Measurements from ENCODE around the gene HOXC5.
"Not testable (repeated sequence)": the region's sequence is repeated elsewhere in the genome, so short reads cannot be mapped to it uniquely, and the experiment has no call there.

The HOXC5 gene

GRCh38 chr12:54075974-54076373, 43.1 kb downstream of the HOXC5 start:
- no peak for DNase-seq

GRCh38 chr12:54077843-54078242, 45.0 kb downstream of the HOXC5 start:
- DNase-seq: not testable (repeated sequence)

DNA sequence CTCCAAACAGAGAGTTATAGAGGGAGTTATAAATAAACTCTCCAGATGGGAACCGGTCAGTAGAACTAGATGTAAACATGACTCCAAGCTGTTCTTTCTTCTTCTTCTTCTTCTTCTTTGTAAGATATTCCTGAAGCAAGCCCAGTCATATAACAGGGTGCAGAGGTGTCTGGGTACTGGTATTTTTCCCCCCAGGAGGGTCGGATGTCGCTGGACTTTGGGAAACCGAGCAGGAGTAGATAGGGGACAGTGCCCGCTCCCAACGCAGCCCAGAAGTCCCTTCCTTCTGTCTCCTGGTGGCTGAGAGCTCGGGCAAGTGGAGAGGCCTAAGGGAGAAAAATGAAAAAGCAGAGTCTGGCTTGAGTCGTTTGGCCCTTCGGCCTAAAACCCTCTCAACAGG, 46.3 kb downstream of the HOXC5 start:
- not testable (repeated sequence) for DNase-seq

GRCh38 chr12:54080008-54080924, 47.4 kb downstream of the HOXC5 start:
- not testable (repeated sequence) for DNase-seq

GRCh38 chr12:54081053-54081514, 48.2 kb downstream of the HOXC5 start:
- not testable (repeated sequence) for DNase-seq

GRCh38 chr12:54081581-54082396, 48.9 kb downstream of the HOXC5 start:
- DNase-seq: not testable (repeated sequence)

DNA sequence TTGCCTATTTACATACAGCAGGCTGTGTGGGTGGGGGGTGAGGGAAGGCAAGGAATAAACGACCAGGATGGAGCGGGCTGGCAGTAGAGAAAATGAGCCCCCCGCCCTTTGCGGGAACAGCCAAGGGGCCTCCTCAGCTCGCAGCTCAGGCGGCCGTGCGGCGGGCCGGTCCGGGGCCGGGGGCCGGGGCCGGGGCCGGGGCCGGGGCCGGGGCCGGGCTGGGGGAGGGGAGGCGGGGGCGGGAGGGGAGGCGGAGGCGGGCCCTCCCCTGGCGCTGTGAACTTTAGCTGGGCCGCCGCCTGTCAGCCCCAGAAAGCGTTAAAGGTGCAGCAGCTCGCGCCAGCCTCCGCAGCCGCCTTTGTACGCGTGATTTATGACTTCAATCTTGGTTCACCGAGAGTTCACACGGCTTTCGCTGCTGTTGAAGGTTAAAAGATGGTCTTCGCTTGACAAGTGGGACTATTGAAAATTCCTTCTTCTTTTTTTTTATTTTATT, 49.6 kb downstream of the HOXC5 start:
- DNase-seq: no peak

Data from NCI-H1694 (cell line).